SK-N-SH (cell line): ENCODE measurements around the gene NDOR1. TPM values are rescaled to one million over a fixed set of nuclear protein-coding genes. Genes with fewer than 3 reads are reported as not detected.

ENCODE experiments used
- CTCF ChIA-PET: fragments of 300-600, 350-600 bp; formaldehyde crosslinking; extraction: SDS; loops from one replicate; lab custom pipeline; 2021; lab: Yijun Ruan, JAX
- POLR2A ChIA-PET: fragments of 350-600 bp; sonication (Branson Sonifier 250); formaldehyde crosslinking; extraction: SDS; loops from one replicate; lab custom pipeline; 2020; ENCODE audit warnings: antibody characterized with exemption, inconsistent platforms; lab: Yijun Ruan, JAX
- DNase-seq: peaks from one replicate; pipeline ENCODE4 v3.0.0; 2012
- H2AFZ ChIP-seq: fragments of 200-600 bp; sonication (generic); 2 replicates; pipeline ENCODE4 v1.8.1; 2016; ENCODE audit warnings: antibody characterized with exemption, mild to moderate bottlenecking, low read depth
- H3F3A ChIP-seq: fragments of 200-600 bp; sonication (generic); replicated peaks from 2 replicates; pipeline ENCODE3; 2016; ENCODE audit warnings: antibody characterized with exemption, mild to moderate bottlenecking; ENCODE audit not compliant: insufficient read depth
- H3K27ac ChIP-seq, 2 experiments: fragments of 200-500 bp in 1 of 2; fragments of 200-600 bp in 1 of 2; sonication (Bioruptor generic) in 1 of 2; sonication (generic), shearing (Covaris generic) in 1 of 2; 2 replicates each; pipeline versions ENCODE4 v1.5.1 to v1.6.1; 2014 to 2016; ENCODE audit warnings: low read depth in 2 of 2, inconsistent platforms in 1 of 2, low read length in 1 of 2, mild to moderate bottlenecking in 1 of 2, mixed read lengths in 1 of 2
- H3K27me3 ChIP-seq: fragments of 200-600 bp; sonication (generic), shearing (Covaris generic); 2 replicates; pipeline ENCODE4 v1.6.1; 2016; ENCODE audit warnings: mixed run types; ENCODE audit not compliant: insufficient read depth
- H3K36me3 ChIP-seq, 2 experiments: fragments of 200-500 bp in 1 of 2; fragments of 200-600 bp in 1 of 2; sonication (Bioruptor generic) in 1 of 2; sonication (generic) in 1 of 2; replicated peaks in 1 of 2; 2 replicates each; pipeline versions ENCODE3 to v1.5.1; 2014 to 2016; ENCODE audit warnings: low read length in 1 of 2, mild to moderate bottlenecking in 1 of 2; ENCODE audit not compliant: insufficient read depth in 2 of 2, control insufficient read depth in 1 of 2
- H3K4me1 ChIP-seq, 2 experiments: fragments of 200-500 bp in 1 of 2; fragments of 200-600 bp in 1 of 2; sonication (Bioruptor generic) in 1 of 2; sonication (generic), shearing (Covaris generic) in 1 of 2; 2 replicates each; pipeline versions ENCODE4 v1.5.1 to v1.6.1; 2014 to 2016; ENCODE audit warnings: low read depth in 1 of 2, low read length in 1 of 2, mixed run types in 1 of 2; ENCODE audit not compliant: insufficient read depth in 2 of 2, control insufficient read depth in 1 of 2
- H3K4me2 ChIP-seq: fragments of 200-600 bp; sonication (generic), shearing (Covaris generic); 2 replicates; pipeline ENCODE4 v1.6.1; 2017; ENCODE audit warnings: mixed run types
- H3K4me3 ChIP-seq, 2 experiments: fragments of 200-500 bp in 1 of 2; fragments of 200-600 bp in 1 of 2; sonication (Bioruptor generic) in 1 of 2; sonication (generic), shearing (Covaris generic) in 1 of 2; 2 replicates each; pipeline versions ENCODE4 v1.5.1 to v1.8.1; 2014 to 2016; ENCODE audit warnings: low read depth in 2 of 2, inconsistent platforms in 1 of 2, low read length in 1 of 2, mild to moderate bottlenecking in 1 of 2, mixed read lengths in 1 of 2, moderate library complexity in 1 of 2
- H3K79me2 ChIP-seq: fragments of 200-600 bp; sonication (generic); 2 replicates; pipeline ENCODE4 v1.8.1; 2017; ENCODE audit warnings: mild to moderate bottlenecking; ENCODE audit not compliant: insufficient read depth
- H3K9ac ChIP-seq: fragments of 200-600 bp; sonication (generic); 2 replicates; pipeline ENCODE4 v1.6.1; 2017; ENCODE audit warnings: mixed run types
- H3K9me2 ChIP-seq: fragments of 200-600 bp; sonication (generic); 2 replicates; pipeline ENCODE4 v1.6.1; 2017; ENCODE audit warnings: mixed run types
- H3K9me3 ChIP-seq: fragments of 200-600 bp; sonication (generic); 2 replicates; pipeline ENCODE4 v1.6.1; 2017; ENCODE audit warnings: mixed run types, mild to moderate bottlenecking, moderate library complexity
- H4K20me1 ChIP-seq: fragments of 200-600 bp; sonication (generic); 2 replicates; pipeline ENCODE4 v1.6.1; 2017; ENCODE audit warnings: mild to moderate bottlenecking, mixed run types; ENCODE audit not compliant: insufficient read depth
- CHD2 ChIP-seq: fragments of 150-350 bp; IDR thresholded peaks from 2 replicates; pipeline ENCODE4 v1.6.1; 2018; ENCODE audit warnings: low read length; ENCODE audit not compliant: partially characterized antibody
- ELF1 ChIP-seq: IDR thresholded peaks from 2 replicates; pipeline ENCODE4 v1.4.0; 2012
- FOSL2 ChIP-seq: IDR thresholded peaks from 2 replicates; pipeline ENCODE4 v1.4.0; 2012; ENCODE audit warnings: low read depth, mild to moderate bottlenecking, moderate library complexity, borderline replicate concordance
- FOXJ3 ChIP-seq: sonication (generic); formaldehyde crosslinking; IDR thresholded peaks from 2 replicates; pipeline ENCODE4 v1.5.1; 2020; ENCODE audit warnings: mild to moderate bottlenecking, missing genetic modification reagents
- GABPA ChIP-seq: IDR thresholded peaks from 2 replicates; pipeline ENCODE4 v1.4.0; 2012; ENCODE audit warnings: low read depth, mild to moderate bottlenecking
- GATA2 ChIP-seq: sonication (generic); formaldehyde crosslinking; IDR thresholded peaks from 2 replicates; pipeline ENCODE4 v1.5.0; 2020; ENCODE audit warnings: mild to moderate bottlenecking, missing genetic modification reagents
- JUND ChIP-seq: IDR thresholded peaks from 2 replicates; pipeline ENCODE4 v1.4.0; 2012
- MXI1 ChIP-seq: IDR thresholded peaks from 2 replicates; pipeline ENCODE4 v1.6.1; 2012; ENCODE audit warnings: mild to moderate bottlenecking, low read depth, low read length, improper control_type of control experiment
- NRF1 ChIP-seq: IDR thresholded peaks from 2 replicates; pipeline ENCODE4 v1.6.1; 2012; ENCODE audit warnings: low read depth, mild to moderate bottlenecking, low read length
- POLR2AphosphoS5 ChIP-seq: IDR thresholded peaks from 2 replicates; pipeline ENCODE4 v1.6.1; 2012; ENCODE audit warnings: low read depth, low read length
- REST ChIP-seq: IDR thresholded peaks from 2 replicates; pipeline ENCODE4 v1.6.1; 2012; ENCODE audit warnings: mild to moderate bottlenecking, low read depth, low read length, moderate library complexity
- RXRA ChIP-seq: IDR thresholded peaks from 2 replicates; pipeline ENCODE4 v1.4.0; 2012; ENCODE audit warnings: low read depth, mild to moderate bottlenecking, borderline replicate concordance
- SIN3A ChIP-seq: IDR thresholded peaks from 2 replicates; pipeline ENCODE4 v1.6.1; 2012; ENCODE audit warnings: low read depth, mild to moderate bottlenecking, low read length, moderate library complexity, borderline replicate concordance
- TAF1 ChIP-seq: IDR thresholded peaks from 2 replicates; pipeline ENCODE4 v1.6.1; 2012; ENCODE audit warnings: low read depth, mild to moderate bottlenecking, low read length, moderate library complexity, borderline replicate concordance
- TEAD4 ChIP-seq: IDR thresholded peaks from 2 replicates; pipeline ENCODE4 v1.4.0; 2012; ENCODE audit warnings: mild to moderate bottlenecking, borderline replicate concordance; ENCODE audit not compliant: insufficient read depth
- USF2 ChIP-seq: fragments of 150-350 bp; IDR thresholded peaks from 2 replicates; pipeline ENCODE4 v1.6.1; 2017; ENCODE audit warnings: antibody characterized with exemption, low read length, low read depth, borderline replicate concordance
- ZBTB33 ChIP-seq: IDR thresholded peaks from 2 replicates; pipeline ENCODE4 v1.4.0; 2012; ENCODE audit warnings: low read depth, borderline replicate concordance
- WGBS: methylation state at CpG from one replicate; pipeline ENCODE4 v1.1.6; 2017; ENCODE audit warnings: low lambda C conversion rate; 5-methylcytosine and 5-hydroxymethylcytosine counted together
- polyA plus RNA-seq, 3 experiments: library from polyadenylated mRNA; depleted of rRNA; stranded (reverse); fragments of >200 nt; gene quantifications; 2 replicates each; pipeline ENCODE4 v1.2.3, GENCODE V29; 2012

NDOR1 gene
- polyA plus RNA-seq, 1 of the 3 experiments (the other 2 are of a cell fraction): 8.6 TPM

GRCh38 chr9:137252555-137253506 is 47.3 kb downstream of the NDOR1 start:
- no peaks in the 10 kb centered on the region for H3K9me3 ChIP-seq
- no peak overlapping the region for H3K4me2 ChIP-seq
- H3K27me3 ChIP-seq: no peaks in the 10 kb centered on the region
- H4K20me1 ChIP-seq: peaks cover 12% of the 10 kb centered on the region; the same call in 1 of the 2 replicates
- H3K9me2 ChIP-seq: no peaks in the 10 kb centered on the region
- peaks cover 0 to 7% of the 10 kb centered on the region in 2 experiments for H3K36me3 ChIP-seq
- H3K79me2 ChIP-seq: peaks cover 25% of the 10 kb centered on the region
- H3K4me1 ChIP-seq: peaks cover 0 to 26% of the 10 kb centered on the region in 2 experiments; a peak in 1 of 4 replicates
- no peak for TF ChIP-seq JUND
- TF ChIP-seq FOSL2: no peak
- no peak for TF ChIP-seq RXRA
- TF ChIP-seq TAF1: no peak
- TF ChIP-seq FOXJ3 (CRISPR knock-in tag): no peak
- TF ChIP-seq REST: no peak
- no peak for TF ChIP-seq POLR2AphosphoS5
- no peak for TF ChIP-seq ZBTB33
- TF ChIP-seq GATA2 (CRISPR knock-in tag): no peak
- no peak for TF ChIP-seq SIN3A
- TF ChIP-seq TEAD4: no peak
- no peak for TF ChIP-seq MXI1
- TF ChIP-seq USF2: no peak
- no peak for TF ChIP-seq ELF1
- no peak for TF ChIP-seq CHD2
- no peak for TF ChIP-seq GABPA
- TF ChIP-seq NRF1: no peak
- 96% methylated on average over 30 of the region's 35 CpGs for WGBS
- no peak overlapping the region for H2AFZ ChIP-seq
- POLR2A ChIA-PET: interaction anchor here (0.9 to 6.6 kb wide), 3 partner anchors 8 to 16 kb away, joined by 3 to 83 read pairs (median 3); partner anchors contain the start of gene TUBB4B
- H3K4me3 ChIP-seq: no peak overlapping the region
- H3K9ac ChIP-seq: no peak overlapping the region
- no peaks in the 10 kb centered on the region for H3F3A ChIP-seq
- H3K27ac ChIP-seq: no peak overlapping the region
- CTCF ChIA-PET: interaction anchor here (0.8 to 8.2 kb wide), 6 partner anchors 12 to 326 kb away, joined by 3 to 38 read pairs (median 5); partner anchors contain the start of genes DPH7, RNF224 and TUBB4B
- no peak for DNase-seq
